ENCODE data around the gene NEMP1.

- TF ChIP-seq CTCF (IDR thresholded peaks at IDR 0.05) (no peak), POLR2A (IDR thresholded peaks at IDR 0.05) (no peak)
Observed at GRCh38 chr12:57009949-57010626, 68.5 kb downstream of the NEMP1 start.

All from right lobe of liver (tissue), 4 donors.